ENCODE results near the gene PACS2. TPM values are rescaled to one million over a fixed set of nuclear protein-coding genes. Genes with fewer than 3 reads are reported as not detected.

PACS2 gene
- total RNA-seq, 1 experiment from 2014 or later = 72.5 TPM

DNA sequence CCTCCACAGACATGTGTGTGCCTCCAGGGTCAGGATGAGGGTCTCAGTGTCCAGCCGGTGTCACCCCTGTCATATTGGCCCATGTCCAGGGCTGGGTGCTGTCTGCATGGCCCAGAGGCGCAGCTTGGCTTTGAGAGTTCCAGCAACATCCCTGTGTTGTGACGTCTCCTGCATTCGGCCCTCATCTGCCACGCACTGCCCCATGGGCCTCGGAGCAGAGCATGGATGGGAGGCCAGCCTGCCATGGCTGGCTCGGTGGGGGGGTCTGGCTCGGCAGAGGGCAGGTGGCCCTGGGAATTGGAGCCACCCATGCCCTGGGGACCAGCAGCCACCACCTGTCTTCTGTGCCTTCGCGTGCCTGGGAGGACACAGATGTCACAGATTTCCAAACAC lies 73.0 kb downstream of the PACS2 start:
- H3K79me2 ChIP-seq (ENCODE audit: insufficient read depth, low read length) = no peaks in the 10 kb centered on the region
- Mint-ChIP-seq H3K9me3 (no peaks in the 10 kb centered on the region), H3K4me3 (no peak overlapping the region), H3K27me3 (ENCODE audit: low read depth) (peaks cover 1% of the 10 kb centered on the region; the same call in 1 of the 2 replicates), H3K4me1 (no peaks in the 10 kb centered on the region), H3K36me3 (ENCODE audit: insufficient read depth in 1 of 3, low read depth in 3 of 3) (peaks cover 10 to 15% (median 15%) of the 10 kb centered on the region in 3 experiments; a peak in 6 of 7 replicates), H3K27ac (no peak overlapping the region)
- H3K4ac ChIP-seq (ENCODE audit: low read depth, low read length) = no peak overlapping the region
- no peak overlapping the region for H3K27ac ChIP-seq (ENCODE audit: insufficient read length, low read depth, low read length)
- no peak overlapping the region for H3K56ac ChIP-seq (ENCODE audit: insufficient read length, low read depth, low read length)
- no peak overlapping the region for H2BK5ac ChIP-seq (ENCODE audit: insufficient read length, low read length)
- DNase-seq = no peak
- H3K79me1 ChIP-seq (ENCODE audit: insufficient read depth, low read depth, low read length, poor library complexity, severe bottlenecking) = no peaks in the 10 kb centered on the region
- H4K8ac ChIP-seq (replicated peaks; ENCODE audit: insufficient read length, low read depth, low read length) = no peak overlapping the region
- no peak overlapping the region for H2BK120ac ChIP-seq (ENCODE audit: low read depth, low read length, poor library complexity, severe bottlenecking)
- no peak overlapping the region for H2AFZ ChIP-seq (ENCODE audit: low read length)
- no peaks in the 10 kb centered on the region for H3K23me2 ChIP-seq (ENCODE audit: insufficient read length, low read depth, low read length, poor library complexity, severe bottlenecking)
- no peak overlapping the region for H2BK15ac ChIP-seq (ENCODE audit: low read depth, low read length)
- no peak overlapping the region for H3K14ac ChIP-seq (ENCODE audit: insufficient read depth, low read length)
- no peak overlapping the region for H4K91ac ChIP-seq (ENCODE audit: insufficient read length, low read depth, low read length)
- H4K20me1 ChIP-seq (ENCODE audit: control insufficient read depth, insufficient read depth, insufficient read length) = no peaks in the 10 kb centered on the region
- no peak overlapping the region for H2BK20ac ChIP-seq (ENCODE audit: low read depth, low read length, poor library complexity, severe bottlenecking)
- H4K5ac ChIP-seq (ENCODE audit: insufficient read length, low read depth, low read length) = no peak overlapping the region
- H3K18ac ChIP-seq (ENCODE audit: insufficient read length, low read depth, low read length) = no peak overlapping the region
- H3K4me2 ChIP-seq (ENCODE audit: insufficient read depth, insufficient read length, low read length) = no peak overlapping the region
- no peaks in the 10 kb centered on the region for H3K9me3 ChIP-seq (ENCODE audit: control insufficient read depth, low read depth, low read length)
- H2BK12ac ChIP-seq (ENCODE audit: insufficient read length, low read depth, low read length) = no peak overlapping the region
- H3T11ph ChIP-seq (ENCODE audit: low read length) = no peak overlapping the region
- TF ChIP-seq, protein P1, sequence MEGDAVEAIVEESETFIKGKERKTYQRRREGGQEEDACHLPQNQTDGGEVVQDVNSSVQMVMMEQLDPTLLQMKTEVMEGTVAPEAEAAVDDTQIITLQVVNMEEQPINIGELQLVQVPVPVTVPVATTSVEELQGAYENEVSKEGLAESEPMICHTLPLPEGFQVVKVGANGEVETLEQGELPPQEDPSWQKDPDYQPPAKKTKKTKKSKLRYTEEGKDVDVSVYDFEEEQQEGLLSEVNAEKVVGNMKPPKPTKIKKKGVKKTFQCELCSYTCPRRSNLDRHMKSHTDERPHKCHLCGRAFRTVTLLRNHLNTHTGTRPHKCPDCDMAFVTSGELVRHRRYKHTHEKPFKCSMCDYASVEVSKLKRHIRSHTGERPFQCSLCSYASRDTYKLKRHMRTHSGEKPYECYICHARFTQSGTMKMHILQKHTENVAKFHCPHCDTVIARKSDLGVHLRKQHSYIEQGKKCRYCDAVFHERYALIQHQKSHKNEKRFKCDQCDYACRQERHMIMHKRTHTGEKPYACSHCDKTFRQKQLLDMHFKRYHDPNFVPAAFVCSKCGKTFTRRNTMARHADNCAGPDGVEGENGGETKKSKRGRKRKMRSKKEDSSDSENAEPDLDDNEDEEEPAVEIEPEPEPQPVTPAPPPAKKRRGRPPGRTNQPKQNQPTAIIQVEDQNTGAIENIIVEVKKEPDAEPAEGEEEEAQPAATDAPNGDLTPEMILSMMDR (conservative IDR thresholded peaks at IDR 0.05) = no peak
- H2AK5ac ChIP-seq (ENCODE audit: insufficient read length, low read length) = no peak overlapping the region
- no peak overlapping the region for H3K9ac ChIP-seq (ENCODE audit: extremely low read depth, insufficient read length, low read length)
- no CpG with 5 or more reads among the region's 10 CpGs for WGBS (ENCODE audit: extremely low coverage, insufficient read length, low lambda C conversion rate)
- no peaks in the 10 kb centered on the region for H3K4me1 ChIP-seq (ENCODE audit: insufficient read depth, low read length)
- no peaks in the 10 kb centered on the region for H3K27me3 ChIP-seq (ENCODE audit: insufficient read depth, low read length)
- no peak overlapping the region for H3K23ac ChIP-seq (ENCODE audit: insufficient read length, low read depth, low read length)
